Body of pancreas (tissue), 4 donors: Measurements from ENCODE around the gene RAB40C.

Experiments used
- POLR2A ChIP-seq, 3 donors: fragments of 450-650 bp; IDR thresholded peaks; one replicate each; pipeline ENCODE4 v1.6.1; 2016; ENCODE audit warnings: antibody characterized with exemption in 3 of 3, mild to moderate bottlenecking in 2 of 3
- TF ChIP-seq, protein P1 (sequence below), 7 experiments: fragments of 450-650 bp in 4 of 7; fragments of 200-600 bp in 3 of 7; sonication (generic) in 3 of 7; IDR thresholded peaks; one replicate each; pipeline ENCODE4 v1.5.1; 2016 to 2019; ENCODE audit warnings: antibody characterized with exemption in 7 of 7

DNA sequence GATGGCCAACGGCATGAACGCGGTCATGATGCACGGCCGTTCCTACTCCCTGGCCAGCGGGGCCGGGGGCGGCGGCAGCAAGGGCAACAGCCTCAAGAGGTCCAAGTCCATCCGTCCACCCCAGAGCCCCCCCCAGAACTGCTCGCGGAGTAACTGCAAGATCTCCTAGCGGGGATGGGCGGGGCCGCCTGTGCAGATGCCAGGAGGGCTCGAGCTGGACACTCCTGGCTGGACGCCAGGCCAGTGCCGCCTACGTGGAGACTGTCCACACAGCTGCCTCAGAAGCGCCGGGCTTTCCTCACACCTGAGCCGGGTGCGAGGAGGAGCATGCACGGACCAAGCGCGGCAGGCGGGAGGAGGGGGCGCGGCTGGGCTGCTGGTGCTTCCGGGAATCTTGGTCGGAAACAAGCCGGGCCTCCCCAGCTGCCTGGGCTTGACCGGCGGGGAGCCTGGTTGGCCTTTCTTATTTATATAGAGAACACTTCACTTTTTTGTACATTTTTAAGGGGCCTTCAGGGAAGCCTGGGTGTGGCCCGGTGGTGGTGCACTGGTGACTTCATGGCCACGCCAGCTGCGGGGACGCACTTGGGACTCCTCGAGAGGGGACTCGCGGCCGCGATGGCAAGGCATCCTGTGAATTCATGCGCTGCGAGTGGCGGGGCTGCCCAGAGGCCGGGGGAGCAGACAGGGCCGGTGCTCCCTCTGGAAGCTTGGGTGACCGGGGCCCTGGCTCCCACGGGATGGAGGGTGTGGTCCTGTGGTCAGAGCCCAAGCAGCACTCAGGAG lies 37.8 kb downstream of the RAB40C start:
- TF ChIP-seq, protein P1, sequence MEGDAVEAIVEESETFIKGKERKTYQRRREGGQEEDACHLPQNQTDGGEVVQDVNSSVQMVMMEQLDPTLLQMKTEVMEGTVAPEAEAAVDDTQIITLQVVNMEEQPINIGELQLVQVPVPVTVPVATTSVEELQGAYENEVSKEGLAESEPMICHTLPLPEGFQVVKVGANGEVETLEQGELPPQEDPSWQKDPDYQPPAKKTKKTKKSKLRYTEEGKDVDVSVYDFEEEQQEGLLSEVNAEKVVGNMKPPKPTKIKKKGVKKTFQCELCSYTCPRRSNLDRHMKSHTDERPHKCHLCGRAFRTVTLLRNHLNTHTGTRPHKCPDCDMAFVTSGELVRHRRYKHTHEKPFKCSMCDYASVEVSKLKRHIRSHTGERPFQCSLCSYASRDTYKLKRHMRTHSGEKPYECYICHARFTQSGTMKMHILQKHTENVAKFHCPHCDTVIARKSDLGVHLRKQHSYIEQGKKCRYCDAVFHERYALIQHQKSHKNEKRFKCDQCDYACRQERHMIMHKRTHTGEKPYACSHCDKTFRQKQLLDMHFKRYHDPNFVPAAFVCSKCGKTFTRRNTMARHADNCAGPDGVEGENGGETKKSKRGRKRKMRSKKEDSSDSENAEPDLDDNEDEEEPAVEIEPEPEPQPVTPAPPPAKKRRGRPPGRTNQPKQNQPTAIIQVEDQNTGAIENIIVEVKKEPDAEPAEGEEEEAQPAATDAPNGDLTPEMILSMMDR (IDR thresholded peaks at IDR 0.05), result no peak
- no peak for TF ChIP-seq POLR2A (IDR thresholded peaks at IDR 0.05)
